ENCODE data around the gene NIP7. TPM values are rescaled to one million over a fixed set of nuclear protein-coding genes. Genes with fewer than 3 reads are reported as not detected.

Gene NIP7
- total and polyA plus RNA-seq, 2 of the 8 experiments (the other 6 are each of a cell fraction or from before 2014, with no cell fraction given), result 14.5 to 52.2 TPM

GRCh38 chr16:69350536-69351133, 11.1 kb downstream of the NIP7 start (continued):
- TF ChIP-seq EGR1 (IDR thresholded peaks at IDR 0.05; ENCODE audit: borderline replicate concordance, low read depth, low read length), result no peak
- TF ChIP-seq, protein P1, sequence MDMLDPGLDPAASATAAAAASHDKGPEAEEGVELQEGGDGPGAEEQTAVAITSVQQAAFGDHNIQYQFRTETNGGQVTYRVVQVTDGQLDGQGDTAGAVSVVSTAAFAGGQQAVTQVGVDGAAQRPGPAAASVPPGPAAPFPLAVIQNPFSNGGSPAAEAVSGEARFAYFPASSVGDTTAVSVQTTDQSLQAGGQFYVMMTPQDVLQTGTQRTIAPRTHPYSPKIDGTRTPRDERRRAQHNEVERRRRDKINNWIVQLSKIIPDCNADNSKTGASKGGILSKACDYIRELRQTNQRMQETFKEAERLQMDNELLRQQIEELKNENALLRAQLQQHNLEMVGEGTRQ (IDR thresholded peaks at IDR 0.05; ENCODE audit: low read length), result no peak
